ENCODE results near the gene CFAP97D1.

Gene CFAP97D1

GRCh38 chr17:43758086-43758485 is 22.1 kb upstream of the CFAP97D1 start:
- Mint-ChIP-seq H3K4me1 (peaks cover 9% of the 10 kb centered on the region), H3K27me3 (peaks cover 32% of the 10 kb centered on the region), H3K27ac (no peak overlapping the region), H3K9me3 (no peaks in the 10 kb centered on the region), H3K36me3 (ENCODE audit: low read depth) (no peaks in the 10 kb centered on the region), H3K4me3 (no peak overlapping the region)
- no peak for DNase-seq
- no peak for ATAC-seq

- Mint-ChIP-seq H3K27me3 (peaks cover 28% of the 10 kb centered on the region), H3K4me3 (no peak within 1 kb of the TSS), H3K27ac (no peak within 1 kb of the TSS), H3K9me3 (no peaks in the 10 kb centered on the region), H3K4me1 (peaks cover 8% of the 10 kb centered on the region), H3K36me3 (ENCODE audit: low read depth) (no peaks in the 10 kb centered on the region)
- ATAC-seq (no peak), DNase-seq (no peak)
These were observed 21.6 kb upstream of the CFAP97D1 start, which contains the start of gene SOST for GRCh38 chr17:43758497-43759174. Gene SOST, minus strand, starts transcription at chr17:43758791. Its CDS starts 50 bp downstream, at chr17:43758741.

DNA sequence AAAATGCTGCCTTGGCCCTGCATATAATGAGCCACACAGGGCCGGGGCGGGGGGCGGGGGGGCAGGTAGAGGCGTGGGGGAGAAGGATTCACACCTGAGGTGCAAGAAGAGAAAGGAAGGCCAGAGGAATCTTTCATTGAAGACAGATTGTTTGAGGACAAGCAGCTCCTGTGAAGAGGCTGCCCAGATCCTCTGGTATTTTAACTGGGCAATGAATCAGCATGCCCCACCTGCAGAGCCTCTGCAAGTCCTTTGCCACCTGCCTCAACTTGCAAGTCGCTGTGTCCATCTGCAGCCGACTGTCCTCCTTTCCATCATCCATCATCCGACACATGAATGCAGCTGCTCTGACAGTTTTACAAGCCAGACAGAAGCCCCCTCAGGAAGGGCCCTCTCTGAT is 20.4 kb upstream of the CFAP97D1 start:
- Mint-ChIP-seq H3K27me3 (peaks cover 20% of the 10 kb centered on the region), H3K27ac (no peak overlapping the region), H3K9me3 (no peaks in the 10 kb centered on the region), H3K36me3 (ENCODE audit: low read depth) (no peaks in the 10 kb centered on the region), H3K4me3 (no peak overlapping the region), H3K4me1 (peaks cover 4% of the 10 kb centered on the region)
- DNase-seq (no peak), ATAC-seq (no peak)

- DNase-seq: peak; percentile 94
- H3K27me3 Mint-ChIP-seq: peaks cover 20% of the 10 kb centered on the region
- H3K9me3 Mint-ChIP-seq: no peaks in the 10 kb centered on the region
- H3K4me3 Mint-ChIP-seq: no peak overlapping the region
- H3K36me3 Mint-ChIP-seq (ENCODE audit: low read depth): no peaks in the 10 kb centered on the region
- ATAC-seq: peak; percentile 84
- H3K27ac Mint-ChIP-seq: no peak overlapping the region
- H3K4me1 Mint-ChIP-seq: peaks cover 4% of the 10 kb centered on the region
These were observed 19.9 kb upstream of the CFAP97D1 start for GRCh38 chr17:43760254-43760852.

DNA sequence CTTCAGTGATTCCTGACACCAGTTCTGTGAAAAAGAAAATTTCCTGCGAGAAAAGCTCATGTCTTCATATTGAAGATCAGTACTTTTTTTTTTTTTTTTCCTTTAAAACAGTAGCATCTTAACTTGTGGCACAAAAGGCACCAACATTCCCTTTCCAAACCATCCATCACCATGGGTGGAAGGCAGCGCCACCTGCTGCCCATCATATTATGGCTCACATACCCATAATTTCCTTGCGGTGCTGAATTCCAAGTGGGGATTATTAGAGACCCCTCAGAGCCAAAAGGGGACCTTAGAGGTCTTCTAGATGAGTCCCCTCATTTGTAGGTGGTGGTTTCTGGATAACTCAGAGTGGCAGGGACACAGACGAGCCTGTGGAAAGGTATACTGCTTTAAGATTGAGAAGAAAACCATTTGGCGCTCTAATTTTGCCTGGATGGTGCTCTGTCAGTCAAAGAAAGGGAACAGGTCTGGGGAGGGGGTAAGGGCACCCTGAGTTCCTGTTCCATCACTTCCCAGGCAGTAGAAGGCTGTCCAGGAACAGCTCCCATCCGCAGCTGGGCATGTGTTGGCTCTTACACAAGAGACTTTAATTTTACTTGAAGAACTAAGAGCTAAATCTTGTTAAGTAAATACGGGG is 13.7 kb upstream of the CFAP97D1 start:
- Mint-ChIP-seq H3K36me3 (ENCODE audit: low read depth) (peaks cover 3% of the 10 kb centered on the region), H3K4me3 (no peak overlapping the region), H3K27me3 (peaks cover 3% of the 10 kb centered on the region), H3K9me3 (no peaks in the 10 kb centered on the region), H3K27ac (no peak overlapping the region), H3K4me1 (no peaks in the 10 kb centered on the region)
- peak; percentile 66 for DNase-seq
- ATAC-seq: no peak

GRCh38 chr17:43767053-43767712 is 13.1 kb upstream of the CFAP97D1 start:
- peaks cover 7% of the 10 kb centered on the region for H3K36me3 Mint-ChIP-seq (ENCODE audit: low read depth)
- no peak for ATAC-seq

GRCh38 chr17:43767713-43768059 is 12.5 kb upstream of the CFAP97D1 start:
- peaks cover 3% of the 10 kb centered on the region for H3K27me3 Mint-ChIP-seq
- no peaks in the 10 kb centered on the region for H3K9me3 Mint-ChIP-seq
- no peak overlapping the region for H3K4me3 Mint-ChIP-seq
- H3K27ac Mint-ChIP-seq: no peak overlapping the region
- no peak for ATAC-seq
- DNase-seq: no peak
- H3K4me1 Mint-ChIP-seq: peaks cover 2% of the 10 kb centered on the region
- peaks cover 12% of the 10 kb centered on the region for H3K36me3 Mint-ChIP-seq (ENCODE audit: low read depth)

More at GRCh38 chr17:43767053-43767712, 13.1 kb upstream of the CFAP97D1 start:
- Mint-ChIP-seq H3K27me3 (peaks cover 3% of the 10 kb centered on the region), H3K9me3 (no peaks in the 10 kb centered on the region), H3K4me1 (no peaks in the 10 kb centered on the region), H3K27ac (no peak overlapping the region), H3K4me3 (no peak overlapping the region)
- no peak for DNase-seq

DNA sequence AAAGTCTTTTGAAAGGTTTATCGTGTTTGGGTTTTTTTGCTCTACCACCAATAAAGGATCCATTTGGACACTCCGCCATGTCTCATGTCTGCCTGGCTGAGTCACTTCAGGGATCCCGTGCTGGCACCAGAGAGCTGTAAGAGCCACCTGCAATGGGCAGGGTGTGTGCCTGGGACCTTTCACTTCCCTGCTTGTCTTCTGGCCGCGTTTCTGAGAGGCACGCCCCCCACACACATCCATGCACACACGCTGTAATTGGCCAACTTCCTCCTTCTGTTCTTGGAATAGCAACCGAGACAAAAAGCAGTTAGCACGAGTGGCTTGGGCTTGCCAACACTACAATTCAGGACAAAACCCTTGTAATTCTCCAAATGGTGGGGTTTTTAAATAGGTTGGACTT is 11.9 kb upstream of the CFAP97D1 start:
- ATAC-seq: no peak
- DNase-seq: no peak
- H3K4me1 Mint-ChIP-seq: peaks cover 8% of the 10 kb centered on the region
- peaks cover 3% of the 10 kb centered on the region for H3K27me3 Mint-ChIP-seq
- peaks cover 16% of the 10 kb centered on the region for H3K36me3 Mint-ChIP-seq (ENCODE audit: low read depth)
- no peaks in the 10 kb centered on the region for H3K9me3 Mint-ChIP-seq
- H3K27ac Mint-ChIP-seq: no peak overlapping the region
- no peak overlapping the region for H3K4me3 Mint-ChIP-seq

- no peak overlapping the region for H3K4me3 Mint-ChIP-seq
- H3K36me3 Mint-ChIP-seq (ENCODE audit: low read depth): peaks cover 18% of the 10 kb centered on the region
- peaks cover 10% of the 10 kb centered on the region for H3K4me1 Mint-ChIP-seq
- no peak for DNase-seq
- peaks cover under 1% of the 10 kb centered on the region for H3K27me3 Mint-ChIP-seq
- no peak overlapping the region for H3K27ac Mint-ChIP-seq
- no peak for ATAC-seq
- H3K9me3 Mint-ChIP-seq: no peaks in the 10 kb centered on the region
These were observed 11.3 kb upstream of the CFAP97D1 start for GRCh38 chr17:43768943-43769342.

GRCh38 chr17:43769426-43769825 is 10.8 kb upstream of the CFAP97D1 start:
- DNase-seq (no peak), ATAC-seq (no peak)
- H3K27me3 Mint-ChIP-seq: no peaks in the 10 kb centered on the region
- no peak overlapping the region for H3K4me3 Mint-ChIP-seq
- H3K36me3 Mint-ChIP-seq (ENCODE audit: low read depth): peaks cover 22% of the 10 kb centered on the region
- no peak overlapping the region for H3K27ac Mint-ChIP-seq
- H3K9me3 Mint-ChIP-seq: no peaks in the 10 kb centered on the region
- H3K4me1 Mint-ChIP-seq: peaks cover 10% of the 10 kb centered on the region

DNA sequence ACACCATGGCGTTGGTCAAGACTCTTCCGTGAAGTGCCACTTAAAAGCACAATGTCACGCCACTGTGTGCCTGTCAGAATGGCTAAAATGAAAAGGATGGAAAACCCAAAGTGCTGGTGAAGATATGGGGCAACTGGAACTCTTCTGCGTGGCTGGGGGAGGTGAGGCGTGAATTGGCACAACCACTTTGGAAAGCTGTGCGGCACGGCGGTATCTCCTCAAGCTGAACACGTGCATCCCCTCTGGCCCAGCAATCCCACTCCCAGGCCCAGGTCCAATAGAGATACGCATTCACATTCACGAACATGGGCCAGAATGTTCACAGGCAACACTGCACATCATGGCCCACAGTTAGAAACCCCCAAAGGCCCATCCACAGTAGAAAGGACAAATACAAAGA is 10.4 kb upstream of the CFAP97D1 start:
- peaks cover 24% of the 10 kb centered on the region for H3K36me3 Mint-ChIP-seq (ENCODE audit: low read depth)
- no peak overlapping the region for H3K4me3 Mint-ChIP-seq
- H3K27me3 Mint-ChIP-seq: no peaks in the 10 kb centered on the region
- no peak overlapping the region for H3K27ac Mint-ChIP-seq
- DNase-seq (no peak), ATAC-seq (no peak)
- peaks cover 10% of the 10 kb centered on the region for H3K4me1 Mint-ChIP-seq
- no peaks in the 10 kb centered on the region for H3K9me3 Mint-ChIP-seq

GRCh38 chr17:43770957-43771356 is 9.3 kb upstream of the CFAP97D1 start:
- Mint-ChIP-seq H3K27ac (no peak overlapping the region), H3K4me3 (no peak overlapping the region), H3K4me1 (peaks cover 10% of the 10 kb centered on the region), H3K36me3 (ENCODE audit: low read depth) (peaks cover 24% of the 10 kb centered on the region), H3K9me3 (no peaks in the 10 kb centered on the region), H3K27me3 (no peaks in the 10 kb centered on the region)
- no peak for DNase-seq
- no peak for ATAC-seq

GRCh38 chr17:43771463-43771862 is 8.8 kb upstream of the CFAP97D1 start:
- no peak overlapping the region for H3K4me3 Mint-ChIP-seq
- no peak for DNase-seq
- H3K36me3 Mint-ChIP-seq (ENCODE audit: low read depth): peaks cover 24% of the 10 kb centered on the region
- H3K9me3 Mint-ChIP-seq: no peaks in the 10 kb centered on the region
- H3K27me3 Mint-ChIP-seq: no peaks in the 10 kb centered on the region
- peaks cover 10% of the 10 kb centered on the region for H3K4me1 Mint-ChIP-seq
- H3K27ac Mint-ChIP-seq: no peak overlapping the region
- no peak for ATAC-seq

DNA sequence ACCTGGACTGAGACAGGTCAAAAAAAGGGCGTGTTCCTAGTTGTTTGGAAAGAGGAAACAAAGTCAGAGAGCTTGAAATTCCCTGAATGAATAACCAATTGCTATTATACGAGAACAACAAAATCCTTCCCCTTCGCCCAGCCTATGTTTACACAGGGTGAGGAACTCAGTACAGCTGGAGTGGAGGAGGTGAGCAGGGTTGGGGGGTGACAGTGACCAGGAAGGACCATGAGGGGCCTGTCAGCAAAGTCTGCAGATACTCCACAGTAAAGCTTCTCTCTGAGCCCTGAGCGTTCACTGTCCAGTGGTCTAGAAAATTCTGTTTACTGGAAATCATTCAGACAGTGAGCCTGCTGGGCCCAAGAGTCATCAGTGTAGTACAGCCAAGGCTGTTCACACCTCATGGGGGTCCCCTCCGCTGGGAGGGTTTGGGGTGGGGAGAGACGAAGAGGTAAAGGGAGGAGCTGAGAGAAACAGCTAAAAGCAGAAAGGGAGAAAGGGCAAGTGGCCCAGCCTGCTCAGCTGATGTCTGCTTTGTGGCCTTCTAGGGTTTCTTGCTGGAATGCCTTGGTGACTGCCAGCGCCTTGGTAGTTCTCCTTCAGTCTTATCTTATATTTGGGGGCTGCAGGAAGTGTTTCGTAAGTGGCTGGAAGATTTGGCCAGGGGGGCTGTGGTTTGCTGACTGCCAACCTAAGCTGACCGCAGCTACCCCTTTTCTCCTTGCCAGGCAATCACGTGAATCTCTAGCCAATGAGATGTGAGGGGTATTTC is 7.2 kb upstream of the CFAP97D1 start:
- no peak overlapping the region for H3K4me3 Mint-ChIP-seq
- peaks cover 24% of the 10 kb centered on the region for H3K36me3 Mint-ChIP-seq (ENCODE audit: low read depth)
- H3K27ac Mint-ChIP-seq: peak overlapping the region; percentile 35
- ATAC-seq (peak; percentile 20), DNase-seq (no peak)
- peaks cover 16% of the 10 kb centered on the region for H3K4me1 Mint-ChIP-seq
- no peaks in the 10 kb centered on the region for H3K27me3 Mint-ChIP-seq
- H3K9me3 Mint-ChIP-seq: no peaks in the 10 kb centered on the region
